HG03103 (cell line): ENCODE measurements around the gene MPLKIP.
A peak's percentile ranks its signal among the peaks of the same experiment; 100 is the strongest.
"Not testable (repeated sequence)": the region's sequence is repeated elsewhere in the genome, so short reads cannot be mapped to it uniquely, and the experiment has no call there.

Experiments
- ATAC-seq: cut with Tn5 transposase; IDR thresholded peaks from one replicate; pipeline ENCODE4 v1.9.1; 2021; ENCODE audit warnings: low read depth; ENCODE audit not compliant: unreplicated experiment

The MPLKIP gene

DNA sequence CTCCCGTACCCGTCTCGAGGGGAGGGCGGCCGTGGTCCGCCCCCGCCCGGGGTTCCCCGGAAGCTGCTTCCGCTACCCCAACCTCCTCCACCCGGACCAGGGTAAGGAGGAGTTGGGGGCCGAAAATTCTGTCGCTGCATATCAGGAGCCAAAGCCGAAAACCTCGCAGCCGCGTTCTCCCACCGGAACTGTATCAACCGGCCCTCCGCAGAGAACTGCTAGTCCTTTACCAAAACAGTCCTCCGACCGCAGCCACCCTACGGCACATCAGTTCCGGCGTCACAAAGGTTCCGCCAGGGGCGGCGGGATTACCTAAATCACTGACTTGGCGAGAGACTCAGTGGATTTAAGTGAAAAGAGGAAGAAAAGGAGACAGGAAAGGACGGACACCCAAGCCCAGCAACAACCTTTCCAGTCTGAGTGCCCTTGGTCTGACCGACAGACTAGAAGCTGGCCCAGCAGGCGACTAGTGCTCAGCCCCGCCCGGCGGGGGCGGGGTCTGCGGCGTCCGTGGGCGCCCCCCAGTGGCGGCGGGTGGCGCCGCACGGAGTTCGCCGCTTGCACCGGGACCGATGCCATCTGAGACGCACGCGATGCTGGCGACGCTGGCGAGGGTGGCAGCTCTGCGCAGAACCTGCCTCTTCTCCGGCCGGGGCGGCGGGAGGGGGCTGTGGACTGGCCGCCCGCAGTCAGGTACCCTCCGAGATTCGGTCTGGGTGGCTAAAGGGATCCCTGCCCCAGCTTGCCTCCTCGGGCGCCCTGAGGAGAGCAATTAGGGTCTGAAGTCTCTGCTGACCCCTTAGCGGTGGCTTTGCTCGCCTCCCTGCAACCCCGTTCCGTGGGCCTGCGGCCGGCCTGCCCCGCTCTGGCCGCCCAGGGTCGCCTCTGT lies at the start of gene MPLKIP, which contains the start of gene SUGCT:
TSS of gene MPLKIP (minus strand) at position 195 of the 889 bp plus-strand sequence. CDS start at position 140, 55 bp downstream.
TSS of gene SUGCT (plus strand) at position 578 of the 889 bp plus-strand sequence.
- peak; percentile 79 for ATAC-seq

DNA sequence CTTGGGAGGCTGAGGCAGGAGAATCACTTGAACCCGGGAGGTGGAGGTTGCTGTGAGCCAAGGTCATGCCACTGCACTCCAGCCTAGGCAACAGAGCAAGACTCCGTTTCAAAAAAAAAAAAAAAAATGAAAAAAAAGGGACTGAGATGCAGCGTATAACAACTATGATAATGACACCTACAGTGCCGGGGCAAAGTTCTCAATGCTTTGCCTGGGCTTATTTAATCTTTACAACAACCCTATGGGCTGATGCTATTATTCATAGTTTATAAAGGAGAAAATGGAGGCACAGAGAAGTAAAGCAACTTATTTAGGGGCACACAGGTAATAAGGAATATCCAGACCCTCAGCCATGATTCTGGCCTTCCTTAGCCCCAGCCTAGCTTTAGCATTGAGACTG lies 48.0 kb upstream of the MPLKIP start:
- no peak for ATAC-seq

DNA sequence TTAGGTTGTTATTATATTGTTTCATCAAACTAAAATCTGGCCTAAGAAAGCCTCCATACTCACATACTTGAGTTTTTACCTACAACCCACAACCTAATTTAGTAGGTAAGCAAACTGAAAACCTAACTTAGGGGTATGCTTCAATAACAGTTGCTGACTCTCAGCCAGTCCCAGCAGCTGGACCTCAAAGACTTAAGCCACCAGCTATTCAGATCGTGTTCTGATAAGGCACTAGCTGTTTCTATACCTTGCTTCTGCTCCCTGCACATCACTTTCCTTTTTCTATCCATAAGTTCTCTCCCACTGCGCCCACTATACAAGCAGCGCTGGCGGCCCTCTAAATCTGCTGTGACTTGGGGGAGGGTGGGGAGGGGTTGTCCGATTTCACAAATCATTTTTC lies 42.6 kb upstream of the MPLKIP start:
- no peak for ATAC-seq

DNA sequence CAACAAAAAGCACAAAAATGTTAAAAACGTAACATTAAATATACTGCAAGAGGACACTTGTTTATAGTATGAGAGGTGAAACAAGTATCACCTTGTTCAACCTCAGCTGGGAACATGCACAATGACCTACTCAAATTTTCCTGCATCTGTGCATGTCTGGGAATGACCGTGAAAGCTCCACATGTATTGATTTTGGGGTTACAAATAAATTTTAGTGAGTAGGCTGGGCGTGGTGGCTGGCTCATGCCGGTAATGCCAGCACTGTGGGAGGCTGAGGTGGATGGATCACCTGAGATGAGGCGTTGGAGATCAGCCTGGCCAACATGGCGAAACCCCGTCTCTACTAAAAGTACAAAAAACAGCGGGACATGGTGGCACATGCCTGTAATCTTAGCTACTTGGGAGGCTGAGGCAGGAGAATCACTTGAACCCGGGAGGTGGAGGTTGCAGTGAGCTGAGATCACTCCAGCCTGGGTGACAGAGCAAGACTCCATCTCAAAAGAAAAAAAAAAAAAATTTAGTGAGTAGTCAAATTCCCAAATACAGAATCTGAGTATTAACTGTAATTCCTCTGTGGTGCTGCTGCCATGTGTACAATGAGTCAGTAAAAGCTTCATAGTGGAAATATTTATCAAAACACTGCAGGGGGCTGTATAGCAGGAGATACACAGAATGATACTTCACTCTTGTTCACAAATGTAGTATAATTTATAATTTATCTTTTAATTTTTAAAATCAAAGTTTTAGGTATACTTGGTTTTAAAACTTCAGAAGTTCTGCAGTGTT lies 41.5 kb upstream of the MPLKIP start:
- no peak for ATAC-seq

- not testable (repeated sequence) for ATAC-seq
Observed at GRCh38 chr7:40175256-40175655, 40.8 kb upstream of the MPLKIP start.

GRCh38 chr7:40173121-40173520 lies 38.7 kb upstream of the MPLKIP start:
- ATAC-seq, result not testable (repeated sequence)

- ATAC-seq, result not testable (repeated sequence)
Observed at GRCh38 chr7:40168266-40168665, 33.8 kb upstream of the MPLKIP start.

GRCh38 chr7:40167291-40167690 lies 32.9 kb upstream of the MPLKIP start:
- no peak for ATAC-seq

DNA sequence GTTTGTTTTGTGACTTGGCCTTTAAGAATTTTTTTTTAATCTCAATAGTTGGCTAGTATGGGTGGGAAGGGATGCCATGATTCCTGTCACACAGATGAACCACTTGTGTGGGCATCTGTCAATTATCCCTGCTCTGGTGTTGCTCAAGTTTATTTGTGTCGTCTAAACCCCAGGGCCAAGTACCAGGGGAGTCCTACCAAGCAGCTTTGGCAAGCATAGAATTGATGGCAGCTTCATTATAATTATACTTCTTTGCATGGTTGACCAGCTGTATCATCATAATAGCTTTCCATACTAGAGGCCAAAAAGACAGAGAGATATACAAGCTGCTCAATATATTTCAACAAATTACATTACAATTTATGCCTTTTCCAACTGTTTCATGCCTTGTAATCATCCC lies 30.8 kb upstream of the MPLKIP start:
- no peak for ATAC-seq

DNA sequence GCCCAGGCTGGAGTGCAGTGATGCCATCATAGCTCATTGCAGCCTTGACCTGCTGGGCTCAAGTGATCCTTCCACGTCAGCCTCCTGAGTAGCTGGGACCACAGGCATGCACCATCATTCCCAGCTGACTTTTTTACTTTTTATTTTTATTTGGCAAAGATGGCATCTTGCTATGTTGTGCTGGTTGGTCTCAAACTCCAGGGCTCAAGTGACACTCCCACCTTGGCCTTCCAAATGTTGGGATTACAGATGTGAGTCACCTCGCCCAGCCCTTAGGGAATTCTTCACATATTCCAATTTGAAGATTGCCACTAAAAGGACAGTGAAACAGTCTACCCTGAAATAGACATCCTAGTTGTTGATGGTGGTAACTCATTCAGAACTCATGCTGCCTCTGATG lies 28.1 kb upstream of the MPLKIP start:
- no peak for ATAC-seq

DNA sequence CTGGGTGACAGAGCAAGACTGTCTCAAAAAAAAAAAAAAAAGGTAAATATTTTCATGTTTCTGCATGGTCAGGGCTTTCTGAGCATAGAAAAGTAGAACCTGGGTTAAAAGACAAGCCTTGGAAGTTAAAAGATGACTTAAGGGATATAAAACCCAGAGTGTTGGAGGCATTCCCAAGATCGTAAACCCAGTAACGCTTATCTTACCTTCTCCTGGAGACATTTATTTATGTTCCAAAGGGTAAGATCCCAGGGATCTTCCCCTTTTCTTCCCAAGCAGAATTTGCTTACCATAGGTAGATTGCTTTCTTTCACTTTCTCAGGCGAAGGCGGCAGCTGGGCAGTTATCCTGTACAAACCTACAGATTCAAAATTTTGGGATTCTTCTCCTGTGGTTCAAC lies 22.6 kb upstream of the MPLKIP start:
- no peak for ATAC-seq

- ATAC-seq, result no peak
Observed at GRCh38 chr7:40151504-40151903, 17.1 kb upstream of the MPLKIP start.

DNA sequence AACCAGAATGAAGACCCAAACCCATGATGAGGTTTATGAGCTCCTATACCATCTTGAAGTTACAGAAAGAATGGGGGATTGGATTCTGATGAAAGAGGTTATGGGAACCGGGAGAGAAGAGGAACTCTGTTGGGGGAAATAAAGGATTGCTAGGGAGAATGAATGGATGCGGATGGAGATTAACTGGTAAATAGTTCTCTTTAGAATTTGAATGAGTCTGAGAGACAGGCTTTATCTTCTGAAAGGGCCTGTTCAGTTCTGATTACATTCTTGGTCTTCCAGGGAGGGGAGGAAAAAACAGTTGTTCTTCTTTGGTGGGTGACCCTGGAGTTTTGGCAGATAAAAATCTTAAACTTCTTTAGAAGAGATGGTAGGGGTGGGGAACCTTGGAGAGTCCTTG lies 14.2 kb upstream of the MPLKIP start:
- ATAC-seq, result no peak

GRCh38 chr7:40148247-40148580 lies 13.8 kb upstream of the MPLKIP start:
- not testable (repeated sequence) for ATAC-seq

GRCh38 chr7:40147371-40148246 lies 13.2 kb upstream of the MPLKIP start:
- ATAC-seq, result no peak

- not testable (repeated sequence) for ATAC-seq
Observed at GRCh38 chr7:40145596-40146130, 11.2 kb upstream of the MPLKIP start.

- not testable (repeated sequence) for ATAC-seq
Observed at GRCh38 chr7:40141916-40142315, 7.5 kb upstream of the MPLKIP start.

DNA sequence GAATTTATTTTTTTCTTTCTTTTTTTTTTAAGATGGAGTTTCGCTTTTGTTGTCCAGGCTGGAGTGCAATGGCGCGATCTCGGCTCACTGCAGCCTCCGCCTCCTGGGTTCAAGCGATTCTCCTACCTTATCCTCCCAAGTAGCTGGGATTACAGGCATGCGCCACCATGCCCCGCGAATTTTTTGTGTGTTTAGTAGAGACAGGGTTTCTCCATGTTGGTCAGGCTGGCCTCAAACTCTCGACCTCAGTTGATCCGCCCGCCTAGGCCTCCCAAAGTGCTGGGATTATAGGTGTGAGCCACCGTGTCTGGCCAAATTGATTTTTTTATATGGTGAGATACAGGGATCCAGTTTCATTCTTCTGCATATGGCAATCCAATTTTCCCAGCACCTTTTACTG lies 5.5 kb upstream of the MPLKIP start:
- not testable (repeated sequence) for ATAC-seq

GRCh38 chr7:40138973-40139372 lies 4.6 kb upstream of the MPLKIP start:
- ATAC-seq, result no peak

DNA sequence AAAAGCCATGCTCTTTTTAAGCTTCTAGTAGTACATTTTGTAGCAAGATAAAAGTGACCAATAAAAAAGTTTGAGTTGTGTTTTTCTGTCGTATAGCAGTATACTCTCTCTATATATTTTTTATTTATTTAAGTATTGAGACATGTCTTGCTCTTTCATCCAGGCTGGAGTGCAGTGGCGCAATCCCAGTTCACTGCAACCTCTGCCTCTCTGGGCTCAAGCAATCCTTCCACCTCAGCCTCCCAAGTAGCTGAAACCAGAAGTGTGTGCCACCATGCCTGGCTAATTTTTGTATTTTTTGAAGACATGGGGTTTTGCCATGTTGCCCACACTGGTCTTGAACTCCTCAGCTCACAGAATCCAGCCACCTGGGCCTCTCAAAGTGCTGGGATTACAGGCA lies 3.1 kb upstream of the MPLKIP start:
- ATAC-seq, result no peak

DNA sequence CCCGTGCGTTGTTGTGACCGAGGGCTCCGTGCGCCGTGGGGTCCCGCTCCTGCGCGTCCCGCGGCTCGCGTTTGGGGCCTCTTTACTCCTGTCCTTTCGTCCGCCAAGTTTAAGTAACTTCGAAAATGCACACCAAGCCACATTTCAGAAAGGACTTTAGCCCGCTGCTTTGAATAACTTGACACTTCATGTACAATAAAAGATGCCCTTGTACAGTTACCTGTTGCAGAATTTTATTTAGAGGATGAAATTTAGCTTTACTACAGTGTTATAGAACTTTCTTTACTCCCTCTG lies 842 bp upstream of the MPLKIP start:
- no peak for ATAC-seq
